Measurements from ENCODE around the gene FBLN2. TPM values are rescaled to one million over a fixed set of nuclear protein-coding genes. Genes with fewer than 3 reads are reported as not detected.

Gene FBLN2
- total and polyA plus RNA-seq, 2 of the 13 experiments (the other 11 are each of a cell fraction or from before 2014, with no cell fraction given), result not detected

DNA sequence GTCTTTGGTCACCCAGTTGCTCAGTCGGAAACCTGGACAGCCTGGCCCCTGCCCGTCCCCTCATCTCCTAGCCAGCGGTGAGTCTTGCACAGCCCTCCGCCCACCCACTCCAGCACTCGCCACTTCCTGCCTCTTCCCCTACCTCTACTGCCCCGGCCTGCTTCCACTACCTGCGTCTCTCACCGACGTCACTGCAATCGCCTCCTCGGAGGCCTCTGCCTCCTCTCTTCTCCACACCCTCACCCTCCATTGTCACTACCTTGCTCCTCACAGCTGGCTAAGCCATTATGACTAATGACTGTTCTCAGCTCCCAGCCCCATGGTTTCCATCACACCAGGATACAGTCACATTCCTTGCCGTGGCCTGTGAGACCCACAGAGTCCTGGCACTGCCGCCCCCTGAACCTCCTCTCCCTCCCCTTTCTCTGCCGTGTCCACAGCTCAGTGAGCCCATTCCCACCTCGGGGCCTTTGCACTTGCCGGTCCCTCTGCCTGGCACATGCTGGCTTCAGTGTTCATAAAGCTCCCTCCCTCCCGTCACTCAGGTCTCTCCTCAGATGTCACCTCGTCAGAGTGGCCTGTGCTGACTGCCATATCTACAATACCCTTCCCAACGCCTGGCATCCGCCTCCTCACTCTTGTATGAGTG lies 104.8 kb downstream of the FBLN2 start:
- CTCF ChIA-PET (ENCODE audit: low intra/inter-chr PET ratio, low total read pairs), result no interaction called here
- no peak overlapping the region for H2AFZ ChIP-seq (ENCODE audit: low read length)
- intact Hi-C loops (cut with micrococcal nuclease; ENCODE audit: unreplicated experiment) (no loop called here), in situ Hi-C loops (cut with HindIII; ENCODE audit: extremely low pct_ligation_motif_present, low pct_unique_long_range_greater_than_20kb) (no loop called here)
- no peak for ATAC-seq
- no peak overlapping the region for H3K4me3 ChIP-seq (replicated peaks in 1 of 3; ENCODE audit: insufficient read depth in 1 of 3, low read depth in 2 of 3, low read length in 3 of 3)
- WGBS (ENCODE audit: low lambda C conversion rate), result 28% methylated on average over 19 of the region's 20 CpGs
- no TSS peak for BruUV-seq (replicated peaks)
- POLR2A ChIA-PET, result no interaction called here
- no peak overlapping the region for H3K4me2 ChIP-seq (ENCODE audit: low read depth, low read length)
- H3K4me1 ChIP-seq (ENCODE audit: insufficient read depth, low read length), result peaks cover 6% of the 10 kb centered on the region; the same call in 1 of the 2 replicates
- no peaks in the 10 kb centered on the region for H3K9me3 ChIP-seq (ENCODE audit: low read length)
- no peak for DNase-seq (ENCODE audit: low spot score)
- H3K79me2 ChIP-seq (ENCODE audit: insufficient read depth, low read length), result no peaks in the 10 kb centered on the region
- peaks cover 6 to 47% of the 10 kb centered on the region in 2 experiments; a peak in 4 of 5 replicates for H3K27me3 ChIP-seq (ENCODE audit: control insufficient read depth in 1 of 2, insufficient read depth in 2 of 2, low read length in 2 of 2)
- FAIRE-seq, result no peak
- H4K20me1 ChIP-seq (ENCODE audit: insufficient read depth, low read length), result no peaks in the 10 kb centered on the region
- H3K9ac ChIP-seq (ENCODE audit: insufficient read depth, low read depth, low read length), result no peak overlapping the region
- no peak for TF ChIP-seq ZNF354B (CRISPR knock-in tag; IDR thresholded peaks at IDR 0.05)
- TF ChIP-seq TAF15 (IDR thresholded peaks at IDR 0.05; ENCODE audit: low read depth, low read length, poor library complexity, severe bottlenecking), result no peak
- TF ChIP-seq CREB1 (IDR thresholded peaks at IDR 0.05), result peak; percentile 14; the same call in 1 of the 2 replicates
- TF ChIP-seq CREB1 (CRISPR knock-in tag; IDR thresholded peaks at IDR 0.05), result no peak
- no peak overlapping the region for H3K27ac ChIP-seq (ENCODE audit: extremely low read length, insufficient read depth, low read length)
- no peaks in the 10 kb centered on the region for H3K36me3 ChIP-seq (replicated peaks in 1 of 2; ENCODE audit: control insufficient read depth in 1 of 2, insufficient read depth in 2 of 2, low read length in 2 of 2)

GRCh38 chr3:13654330-13655060 lies 105.6 kb downstream of the FBLN2 start:
- no peaks in the 10 kb centered on the region for H3K36me3 ChIP-seq (replicated peaks in 1 of 2; ENCODE audit: control insufficient read depth in 1 of 2, insufficient read depth in 2 of 2, low read length in 2 of 2)
- no peaks in the 10 kb centered on the region for H3K79me2 ChIP-seq (ENCODE audit: insufficient read depth, low read length)
- peaks cover 6% of the 10 kb centered on the region; the same call in 1 of the 2 replicates for H3K4me1 ChIP-seq (ENCODE audit: insufficient read depth, low read length)
- DNase-seq (ENCODE audit: low spot score), result no peak
- no peaks in the 10 kb centered on the region for H3K9me3 ChIP-seq (ENCODE audit: low read length)
- H3K9ac ChIP-seq (ENCODE audit: insufficient read depth, low read depth, low read length), result no peak overlapping the region
- intact Hi-C loops (cut with micrococcal nuclease; ENCODE audit: unreplicated experiment) (no loop called here), in situ Hi-C loops (cut with HindIII; ENCODE audit: extremely low pct_ligation_motif_present, low pct_unique_long_range_greater_than_20kb) (loop anchor here (5.0 kb wide), 1 partner anchor 228 kb away; the partner anchor contains the start of gene WNT7A)
- WGBS (ENCODE audit: low lambda C conversion rate), result 46% methylated on average over 3 of the region's 15 CpGs
- FAIRE-seq, result no peak
- BruUV-seq (replicated peaks), result no TSS peak
- no peak for ATAC-seq
- H3K4me2 ChIP-seq (ENCODE audit: low read depth, low read length), result peak overlapping the region; percentile 38; the same call in 1 of the 2 replicates
- TF ChIP-seq ZNF280B (CRISPR knock-in tag; IDR thresholded peaks at IDR 0.05; ENCODE audit: borderline replicate concordance), result 0 out of 2 replicates have a peak, but pooled peaks have one; percentile 29
- no peak for TF ChIP-seq TEAD3 (CRISPR knock-in tag; optimal IDR thresholded peaks at IDR 0.05; ENCODE audit: borderline replicate concordance)
- H4K20me1 ChIP-seq (ENCODE audit: insufficient read depth, low read length), result no peaks in the 10 kb centered on the region
- no peak overlapping the region for H2AFZ ChIP-seq (ENCODE audit: low read length)
- CTCF ChIA-PET (ENCODE audit: low intra/inter-chr PET ratio, low total read pairs), result interaction anchor here (1.2 kb wide), 1 partner anchor 154 kb away, joined by 3 read pairs; no protein-coding TSS in a partner anchor
- peaks cover 6 to 48% of the 10 kb centered on the region in 2 experiments; a peak in 4 of 5 replicates for H3K27me3 ChIP-seq (ENCODE audit: control insufficient read depth in 1 of 2, insufficient read depth in 2 of 2, low read length in 2 of 2)
- H3K27ac ChIP-seq (ENCODE audit: extremely low read length, insufficient read depth, low read length), result no peak overlapping the region
- POLR2A ChIA-PET, result no interaction called here
- H3K4me3 ChIP-seq (replicated peaks in 1 of 3; ENCODE audit: insufficient read depth in 1 of 3, low read depth in 2 of 3, low read length in 3 of 3), result no peak overlapping the region; a peak in 1 of 6 replicates

Measured in HepG2 (cell line).